HepG2 (cell line): ENCODE data around the gene TRAPPC12. TPM values are rescaled to one million over a fixed set of nuclear protein-coding genes. Genes with fewer than 3 reads are reported as not detected.

Source experiments
- FLYWCH1 ChIP-seq: sonication (generic); formaldehyde crosslinking; IDR thresholded peaks from 2 replicates; pipeline ENCODE4 v1.8.1; 2023; ENCODE audit warnings: mild to moderate bottlenecking, missing genetic modification reagents
- GABPA ChIP-seq, 2 experiments: IDR thresholded peaks; 2 replicates each; pipeline ENCODE4 v1.6.1; 2011 to 2016; ENCODE audit warnings: low read depth in 2 of 2, low read length in 1 of 2, missing biosample characterization in 1 of 2, missing genetic modification characterization in 1 of 2
- GABPB1 ChIP-seq: IDR thresholded peaks from 2 replicates; pipeline ENCODE4 v1.6.1; 2016; ENCODE audit warnings: mild to moderate bottlenecking, missing genetic modification reagents, moderate library complexity, missing compliant biosample characterization
- GATAD2A ChIP-seq: IDR thresholded peaks from 2 replicates; pipeline ENCODE4 v1.6.1; 2016
- GFI1 ChIP-seq: sonication (generic); formaldehyde crosslinking; IDR thresholded peaks from 2 replicates; pipeline ENCODE4 v1.5.0; 2020; ENCODE audit warnings: missing genetic modification reagents, mild to moderate bottlenecking, borderline replicate concordance
- HNF4A ChIP-seq: sonication (generic); formaldehyde crosslinking; IDR thresholded peaks from 2 replicates; pipeline ENCODE4 v1.4.0; 2020; ENCODE audit warnings: missing genetic modification reagents
- ISL2 ChIP-seq: sonication (generic); formaldehyde crosslinking; IDR thresholded peaks from 2 replicates; pipeline ENCODE4 v1.5.0; 2020; ENCODE audit warnings: missing genetic modification reagents
- LCORL ChIP-seq, 2 experiments: fragments of 450-650 bp in 1 of 2; sonication (generic) in 1 of 2; formaldehyde crosslinking in 1 of 2; IDR thresholded peaks; 2 replicates each; pipeline versions ENCODE4 v1.5.0 to v1.6.1; 2017 to 2020; ENCODE audit warnings: antibody characterized with exemption in 1 of 2, missing genetic modification reagents in 1 of 2
- MAFK ChIP-seq, 2 experiments: IDR thresholded peaks in 1 of 2; conservative IDR thresholded peaks in 1 of 2; 2 replicates each; pipeline ENCODE4 v1.6.1; 2011; ENCODE audit warnings: improper control_type of control experiment in 2 of 2, low read length in 2 of 2
- MAZ ChIP-seq, 2 experiments: sonication (generic) in 1 of 2; formaldehyde crosslinking in 1 of 2; IDR thresholded peaks; 2 replicates each; pipeline versions ENCODE4 v1.5.0 to v1.6.1; 2012 to 2020; ENCODE audit warnings: low read depth in 2 of 2, mild to moderate bottlenecking in 2 of 2, borderline replicate concordance in 1 of 2, improper control_type of control experiment in 1 of 2, low read length in 1 of 2, missing genetic modification reagents in 1 of 2, moderate library complexity in 1 of 2
- NR2F2 ChIP-seq: IDR thresholded peaks from 2 replicates; pipeline ENCODE4 v1.6.1; 2012; ENCODE audit warnings: low read depth, inconsistent platforms, borderline replicate concordance
- ONECUT2 ChIP-seq: sonication (generic); formaldehyde crosslinking; IDR thresholded peaks from 2 replicates; pipeline ENCODE4 v1.4.0; 2020; ENCODE audit warnings: missing genetic modification reagents
- RXRA ChIP-seq: sonication (generic); formaldehyde crosslinking; IDR thresholded peaks from 2 replicates; pipeline ENCODE4 v1.5.1; 2020; ENCODE audit warnings: missing genetic modification reagents
- STAG1 ChIP-seq: sonication (generic); formaldehyde crosslinking; IDR thresholded peaks from 2 replicates; pipeline ENCODE4 v1.4.0; 2020; ENCODE audit warnings: missing genetic modification reagents
- THAP11 ChIP-seq: IDR thresholded peaks from 2 replicates; pipeline ENCODE4 v1.6.1; 2016; ENCODE audit warnings: missing biosample characterization, missing genetic modification reagents
- XBP1 ChIP-seq: sonication (generic); formaldehyde crosslinking; IDR thresholded peaks from 2 replicates; pipeline ENCODE4 v1.5.0; 2020; ENCODE audit warnings: missing genetic modification reagents
- ZFP41 ChIP-seq: sonication (generic); formaldehyde crosslinking; IDR thresholded peaks from 2 replicates; pipeline ENCODE4 v1.4.0; 2020; ENCODE audit warnings: mild to moderate bottlenecking, missing genetic modification reagents, borderline replicate concordance
- ZFP62 ChIP-seq: sonication (generic); formaldehyde crosslinking; IDR thresholded peaks from 2 replicates; pipeline ENCODE4 v1.4.0; 2020; ENCODE audit warnings: missing genetic modification reagents
- ZNF468 ChIP-seq: sonication (generic); formaldehyde crosslinking; IDR thresholded peaks from 2 replicates; pipeline ENCODE4 v1.8.0; 2022; ENCODE audit warnings: mild to moderate bottlenecking, moderate library complexity, missing genetic modification reagents
- ZNF558 ChIP-seq: sonication (generic); formaldehyde crosslinking; IDR thresholded peaks from 2 replicates; pipeline ENCODE4 v1.9.0; 2022; ENCODE audit warnings: mild to moderate bottlenecking, missing genetic modification reagents, borderline replicate concordance
- ZNF562 ChIP-seq: sonication (generic); formaldehyde crosslinking; IDR thresholded peaks from 2 replicates; pipeline ENCODE4 v1.8.0; 2022; ENCODE audit warnings: missing genetic modification reagents, borderline replicate concordance
- ZSCAN25 ChIP-seq: sonication (generic); formaldehyde crosslinking; IDR thresholded peaks from 2 replicates; pipeline ENCODE4 v1.8.0; 2022; ENCODE audit warnings: mild to moderate bottlenecking, missing genetic modification reagents
- polyA plus RNA-seq, 8 experiments: library from polyadenylated mRNA; depleted of rRNA in 3 of 8; stranded (reverse) in 7 of 8; unstranded in 1 of 8; fragments of >200 nt; fragmentation: Illumina TruSeq in 4 of 8; extraction: Trizol in 4 of 8; gene quantifications; 2 replicates each; pipeline versions ENCODE4 v1.2.1 to v1.2.3, GENCODE V29; 2011 to 2016; ENCODE audit warnings: low read depth in 4 of 8, missing spikeins in 1 of 8, mixed read lengths in 1 of 8; ENCODE audit not compliant: insufficient read depth in 1 of 8
- total RNA-seq, 5 experiments: library from RNA; depleted of rRNA; stranded (reverse); fragments of >200 nt; fragmentation: Illumina TruSeq; extraction: Trizol; gene quantifications; 2 replicates each; pipeline ENCODE4 v1.2.3, GENCODE V29; 2016; ENCODE audit warnings: low read depth in 1 of 5
- TF ChIP-seq, protein P1 (sequence below): sonication (generic); formaldehyde crosslinking; IDR thresholded peaks from 2 replicates; pipeline ENCODE4 v1.4.0; 2020; ENCODE audit warnings: missing genetic modification reagents; ENCODE audit errors: not compliant biosample characterization
- TF ChIP-seq, protein P2 (sequence below): sonication (generic); formaldehyde crosslinking; IDR thresholded peaks from 2 replicates; pipeline ENCODE4 v1.4.0; 2020; ENCODE audit warnings: mild to moderate bottlenecking, missing genetic modification reagents

Gene TRAPPC12
- total and polyA plus RNA-seq, 2 of the 13 experiments (the other 11 are each of a cell fraction or from before 2014, with no cell fraction given) = 46.4 to 97.7 TPM

DNA sequence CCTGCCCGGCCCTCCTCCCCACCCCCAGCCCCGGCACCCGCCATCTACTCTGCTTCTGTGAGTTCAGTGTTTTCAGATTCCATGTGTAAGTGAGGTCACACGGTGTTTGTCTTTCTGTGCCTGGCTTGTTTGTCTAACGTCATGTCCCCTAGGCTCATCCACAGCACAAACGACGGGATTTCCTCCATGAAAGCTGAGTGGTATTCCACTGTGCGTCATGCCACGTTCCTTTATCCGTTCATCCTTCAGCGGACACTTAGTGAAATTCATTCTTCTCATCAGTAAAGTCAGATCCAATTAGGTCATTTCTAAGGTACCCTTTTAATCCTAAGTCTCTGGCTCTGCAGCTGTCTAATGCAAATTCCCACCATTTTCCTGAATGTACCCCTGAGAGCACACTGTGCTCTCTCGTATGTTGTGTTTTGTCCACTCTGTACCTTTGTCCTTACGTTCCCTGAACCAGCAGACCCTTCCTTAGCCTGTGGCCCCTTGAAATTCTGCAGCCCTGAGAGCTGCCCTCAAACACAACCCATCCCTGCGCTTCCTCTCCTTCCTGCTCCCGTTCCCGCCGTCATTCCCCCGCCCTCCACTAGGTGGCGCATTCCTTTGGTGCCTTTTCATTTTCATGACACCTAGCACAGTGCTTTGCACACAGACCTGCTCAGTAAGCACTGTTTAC, 44.1 kb downstream of the TRAPPC12 start (continued):
- no peak for TF ChIP-seq ZFP41 (CRISPR knock-in tag)
- peak; percentile 45; the same call in 1 of the 2 replicates for TF ChIP-seq GATAD2A (CRISPR knock-in tag)
- TF ChIP-seq, protein P1, sequence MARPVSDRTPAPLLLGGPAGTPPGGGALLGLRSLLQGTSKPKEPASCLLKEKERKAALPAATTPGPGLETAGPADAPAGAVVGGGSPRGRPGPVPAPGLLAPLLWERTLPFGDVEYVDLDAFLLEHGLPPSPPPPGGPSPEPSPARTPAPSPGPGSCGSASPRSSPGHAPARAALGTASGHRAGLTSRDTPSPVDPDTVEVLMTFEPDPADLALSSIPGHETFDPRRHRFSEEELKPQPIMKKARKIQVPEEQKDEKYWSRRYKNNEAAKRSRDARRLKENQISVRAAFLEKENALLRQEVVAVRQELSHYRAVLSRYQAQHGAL (CRISPR knock-in tag) = no peak
- TF ChIP-seq, protein P2, sequence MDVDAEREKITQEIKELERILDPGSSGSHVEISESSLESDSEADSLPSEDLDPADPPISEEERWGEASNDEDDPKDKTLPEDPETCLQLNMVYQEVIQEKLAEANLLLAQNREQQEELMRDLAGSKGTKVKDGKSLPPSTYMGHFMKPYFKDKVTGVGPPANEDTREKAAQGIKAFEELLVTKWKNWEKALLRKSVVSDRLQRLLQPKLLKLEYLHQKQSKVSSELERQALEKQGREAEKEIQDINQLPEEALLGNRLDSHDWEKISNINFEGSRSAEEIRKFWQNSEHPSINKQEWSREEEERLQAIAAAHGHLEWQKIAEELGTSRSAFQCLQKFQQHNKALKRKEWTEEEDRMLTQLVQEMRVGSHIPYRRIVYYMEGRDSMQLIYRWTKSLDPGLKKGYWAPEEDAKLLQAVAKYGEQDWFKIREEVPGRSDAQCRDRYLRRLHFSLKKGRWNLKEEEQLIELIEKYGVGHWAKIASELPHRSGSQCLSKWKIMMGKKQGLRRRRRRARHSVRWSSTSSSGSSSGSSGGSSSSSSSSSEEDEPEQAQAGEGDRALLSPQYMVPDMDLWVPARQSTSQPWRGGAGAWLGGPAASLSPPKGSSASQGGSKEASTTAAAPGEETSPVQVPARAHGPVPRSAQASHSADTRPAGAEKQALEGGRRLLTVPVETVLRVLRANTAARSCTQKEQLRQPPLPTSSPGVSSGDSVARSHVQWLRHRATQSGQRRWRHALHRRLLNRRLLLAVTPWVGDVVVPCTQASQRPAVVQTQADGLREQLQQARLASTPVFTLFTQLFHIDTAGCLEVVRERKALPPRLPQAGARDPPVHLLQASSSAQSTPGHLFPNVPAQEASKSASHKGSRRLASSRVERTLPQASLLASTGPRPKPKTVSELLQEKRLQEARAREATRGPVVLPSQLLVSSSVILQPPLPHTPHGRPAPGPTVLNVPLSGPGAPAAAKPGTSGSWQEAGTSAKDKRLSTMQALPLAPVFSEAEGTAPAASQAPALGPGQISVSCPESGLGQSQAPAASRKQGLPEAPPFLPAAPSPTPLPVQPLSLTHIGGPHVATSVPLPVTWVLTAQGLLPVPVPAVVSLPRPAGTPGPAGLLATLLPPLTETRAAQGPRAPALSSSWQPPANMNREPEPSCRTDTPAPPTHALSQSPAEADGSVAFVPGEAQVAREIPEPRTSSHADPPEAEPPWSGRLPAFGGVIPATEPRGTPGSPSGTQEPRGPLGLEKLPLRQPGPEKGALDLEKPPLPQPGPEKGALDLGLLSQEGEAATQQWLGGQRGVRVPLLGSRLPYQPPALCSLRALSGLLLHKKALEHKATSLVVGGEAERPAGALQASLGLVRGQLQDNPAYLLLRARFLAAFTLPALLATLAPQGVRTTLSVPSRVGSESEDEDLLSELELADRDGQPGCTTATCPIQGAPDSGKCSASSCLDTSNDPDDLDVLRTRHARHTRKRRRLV (CRISPR knock-in tag) = no peak
- TF ChIP-seq LCORL (IDR thresholded peaks at IDR 0.05) = no peak
- TF ChIP-seq LCORL (CRISPR knock-in tag; IDR thresholded peaks at IDR 0.05) = no peak
- peak in 1 of 2 experiments; percentile 10; a peak in 1 of 4 replicates for TF ChIP-seq MAFK (conservative IDR thresholded peaks at IDR 0.05 in 1 of 2, IDR thresholded peaks at IDR 0.05 in 1 of 2; ENCODE audit: low read length in 2 of 2)
- TF ChIP-seq ZNF468 (CRISPR knock-in tag) = no peak
- TF ChIP-seq GFI1 (CRISPR knock-in tag) = no peak
- TF ChIP-seq RXRA (CRISPR knock-in tag) = peak; percentile 67
- TF ChIP-seq ZNF562 = no peak
- TF ChIP-seq HNF4A (CRISPR knock-in tag) = no peak
- no peak for TF ChIP-seq ONECUT2 (CRISPR knock-in tag)
- no peak for TF ChIP-seq FLYWCH1
- 0 out of 2 replicates have a peak, but pooled peaks have one; percentile 53 for TF ChIP-seq ZSCAN25 (CRISPR knock-in tag)
- peak; percentile 79 for TF ChIP-seq STAG1 (CRISPR knock-in tag)
- TF ChIP-seq MAZ (IDR thresholded peaks at IDR 0.05; ENCODE audit: borderline replicate concordance, low read depth, low read length) = no peak
- no peak for TF ChIP-seq MAZ (CRISPR knock-in tag; IDR thresholded peaks at IDR 0.05; ENCODE audit: low read depth)
- no peak for TF ChIP-seq NR2F2
- peak; percentile 68 for TF ChIP-seq THAP11 (CRISPR knock-in tag)
- TF ChIP-seq GABPB1 (CRISPR knock-in tag) = peak; percentile 30; the same call in 1 of the 2 replicates
- TF ChIP-seq GABPA (IDR thresholded peaks at IDR 0.05; ENCODE audit: low read depth, low read length) = no peak
- TF ChIP-seq GABPA (CRISPR knock-in tag; IDR thresholded peaks at IDR 0.05; ENCODE audit: low read depth) = peak; percentile 60
- TF ChIP-seq XBP1 (CRISPR knock-in tag) = no peak
- TF ChIP-seq ZNF558 (CRISPR knock-in tag) = peak; percentile 79; the same call in 1 of the 2 replicates
- TF ChIP-seq ISL2 (CRISPR knock-in tag) = no peak
- no peak for TF ChIP-seq ZFP62 (CRISPR knock-in tag)
